Dedifferentiated amniotic fluid mesenchymal stem cell (primary cell): Measurements from ENCODE around the gene IPO9.

Experiments used
- DNase-seq: peaks from one replicate; pipeline ENCODE4 v3.0.0-alpha.2; 2016; ENCODE audit errors: extremely low spot score

The IPO9 gene

DNA sequence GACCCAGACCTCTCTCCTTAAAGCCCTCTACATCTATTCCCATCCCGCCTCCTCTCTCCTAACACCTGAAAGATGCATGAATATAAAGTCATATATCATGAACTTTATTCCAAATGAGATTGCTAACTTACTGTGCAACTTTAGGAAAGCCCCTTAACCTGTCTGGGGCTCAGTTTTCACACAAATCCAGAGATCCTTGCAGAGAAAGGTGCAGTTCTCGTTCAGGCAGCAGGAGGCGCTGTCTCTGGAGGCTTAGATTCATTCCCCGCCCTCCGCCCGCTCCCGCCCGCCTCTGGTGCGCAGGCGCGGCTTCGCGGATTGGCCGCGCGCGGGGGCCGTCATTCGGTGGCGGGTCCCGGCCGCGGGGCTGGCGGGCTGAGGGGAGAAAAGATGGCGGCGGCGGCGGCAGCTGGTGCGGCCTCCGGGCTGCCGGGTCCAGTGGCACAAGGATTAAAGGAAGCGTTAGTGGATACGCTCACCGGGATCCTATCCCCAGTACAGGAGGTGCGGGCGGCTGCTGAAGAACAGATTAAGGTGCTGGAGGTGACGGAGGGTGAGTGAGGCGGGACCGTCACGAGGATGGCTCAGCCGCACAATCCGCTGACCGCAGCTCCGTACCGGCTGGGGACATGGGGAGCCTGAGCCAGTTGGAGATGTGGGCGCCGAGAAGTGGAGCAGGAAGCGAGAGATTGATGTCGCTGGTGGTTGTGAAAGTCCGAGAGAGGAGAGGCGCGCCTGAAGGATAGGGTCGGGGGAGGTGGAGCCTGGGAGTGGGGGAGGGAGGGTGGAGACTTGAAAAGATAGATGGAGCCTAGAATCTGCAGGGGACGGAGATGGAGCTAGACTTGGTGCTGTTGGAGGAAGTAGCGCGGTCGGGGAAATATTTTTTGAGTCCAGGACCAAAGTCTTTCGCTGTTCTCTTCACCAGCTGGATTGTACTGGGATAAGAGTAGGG lies at the start of gene IPO9:
Gene IPO9 (plus strand): TSS at position 338 of the 955 bp plus-strand sequence. CDS start 53 bp downstream, at position 391.
- DNase-seq = peak; percentile 93

DNA sequence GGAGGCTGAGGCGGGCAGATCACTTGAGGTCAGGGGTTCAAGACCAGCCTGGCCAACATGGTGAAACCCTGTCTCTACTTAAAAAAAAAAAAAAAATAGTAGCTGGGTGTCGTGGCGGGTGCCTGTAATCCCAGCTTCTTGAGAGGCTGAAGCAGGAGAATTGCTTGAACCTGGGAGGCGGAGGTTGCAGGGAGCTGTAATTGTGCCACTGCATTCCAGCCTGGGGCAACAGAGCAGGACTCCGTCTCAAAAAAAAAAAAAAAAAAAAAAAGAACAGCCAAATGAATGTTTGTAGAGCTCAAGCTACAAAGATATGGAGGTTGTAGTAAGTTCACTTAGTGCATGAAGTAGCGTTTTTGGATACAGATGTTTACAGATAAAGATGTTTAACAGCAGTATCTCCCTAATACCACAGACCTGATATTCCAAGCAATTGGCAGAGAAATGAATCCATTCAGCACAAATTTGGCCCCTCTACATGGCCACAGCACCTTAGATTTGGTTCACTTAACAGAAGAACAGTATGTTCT lies 49.5 kb upstream of the IPO9 start:
- no peak for DNase-seq

- no peak for DNase-seq
These were observed 48.0 kb upstream of the IPO9 start for GRCh38 chr1:201780952-201781351.

DNA sequence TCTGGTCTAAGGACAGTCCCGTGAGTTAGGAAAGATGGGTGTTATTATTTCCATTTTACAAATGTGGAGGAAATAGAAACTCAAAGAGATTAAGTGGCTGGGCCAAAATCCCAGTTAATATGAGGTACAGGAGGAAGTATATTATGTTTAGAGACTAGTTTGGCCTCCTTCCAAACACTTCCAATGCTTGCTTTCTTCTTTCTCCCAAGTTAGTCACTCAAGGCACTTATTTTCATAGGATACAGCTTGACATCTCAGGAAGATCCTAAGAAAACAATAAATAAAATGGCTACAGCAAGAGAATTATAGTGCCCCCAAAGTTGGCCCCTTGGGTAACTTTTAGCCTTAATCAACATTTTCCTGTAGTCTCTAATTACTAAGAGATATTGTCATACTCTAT lies 47.5 kb upstream of the IPO9 start:
- DNase-seq = no peak

DNA sequence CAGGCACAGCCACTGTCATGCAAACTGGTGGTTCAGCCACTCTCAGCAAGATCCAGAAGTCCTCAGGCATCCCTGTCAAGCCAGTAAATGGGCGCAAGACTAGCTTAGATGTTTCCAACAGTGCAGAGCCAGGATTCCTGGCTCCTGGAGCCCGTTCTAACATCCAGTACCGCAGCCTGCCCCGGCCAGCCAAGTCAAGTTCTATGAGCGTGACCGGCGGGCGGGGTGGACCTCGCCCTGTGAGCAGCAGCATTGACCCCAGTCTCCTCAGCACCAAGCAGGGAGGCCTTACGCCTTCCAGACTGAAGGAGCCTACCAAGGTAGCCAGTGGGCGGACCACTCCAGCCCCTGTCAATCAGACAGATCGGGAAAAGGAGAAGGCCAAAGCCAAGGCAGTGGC lies 46.6 kb upstream of the IPO9 start:
- no peak for DNase-seq

DNA sequence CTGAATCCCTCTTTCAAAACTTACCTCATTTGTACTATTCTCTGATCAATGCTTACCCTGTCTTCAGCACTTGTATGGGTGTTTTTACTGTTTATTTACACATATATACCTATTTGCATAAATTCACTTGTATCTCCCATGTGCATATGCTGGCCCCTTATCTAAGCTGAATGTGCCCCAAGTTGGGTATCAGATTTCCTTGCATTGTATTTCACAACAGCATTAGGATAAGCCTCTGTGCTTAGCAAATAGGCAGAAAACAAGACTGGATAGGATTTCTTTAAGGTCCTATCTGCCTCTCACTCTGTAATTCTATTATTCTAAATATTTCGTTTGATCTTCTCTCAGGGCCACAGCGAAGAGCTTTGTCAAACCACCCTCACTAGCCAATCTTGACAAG lies 45.9 kb upstream of the IPO9 start:
- DNase-seq = peak; percentile 42

GRCh38 chr1:201783572-201783971 lies 45.4 kb upstream of the IPO9 start:
- DNase-seq = no peak

GRCh38 chr1:201785291-201785690 lies 43.7 kb upstream of the IPO9 start:
- no peak for DNase-seq

GRCh38 chr1:201786824-201787223 lies 42.1 kb upstream of the IPO9 start:
- DNase-seq = no peak

GRCh38 chr1:201788296-201788695 lies 40.7 kb upstream of the IPO9 start:
- no peak for DNase-seq

DNA sequence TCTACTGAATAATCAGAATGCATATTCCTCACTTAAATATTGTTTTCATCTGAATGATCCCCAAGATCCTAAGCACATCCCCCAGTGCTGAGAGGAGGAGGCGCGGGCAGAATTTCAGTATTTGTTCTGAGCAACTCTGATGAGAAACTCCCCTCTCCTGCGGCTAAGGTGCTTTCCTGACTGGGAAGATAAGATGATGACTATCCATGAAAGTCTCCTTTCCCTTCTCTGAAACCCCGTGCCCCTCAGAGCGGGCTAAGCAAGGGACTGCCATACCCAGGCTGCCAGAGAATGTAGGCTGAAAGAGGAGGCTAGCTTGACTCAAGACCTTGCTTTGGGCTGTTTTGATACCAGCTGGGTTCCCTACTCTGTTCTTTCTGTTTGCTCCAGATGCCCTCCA lies 39.7 kb upstream of the IPO9 start:
- no peak for DNase-seq

DNA sequence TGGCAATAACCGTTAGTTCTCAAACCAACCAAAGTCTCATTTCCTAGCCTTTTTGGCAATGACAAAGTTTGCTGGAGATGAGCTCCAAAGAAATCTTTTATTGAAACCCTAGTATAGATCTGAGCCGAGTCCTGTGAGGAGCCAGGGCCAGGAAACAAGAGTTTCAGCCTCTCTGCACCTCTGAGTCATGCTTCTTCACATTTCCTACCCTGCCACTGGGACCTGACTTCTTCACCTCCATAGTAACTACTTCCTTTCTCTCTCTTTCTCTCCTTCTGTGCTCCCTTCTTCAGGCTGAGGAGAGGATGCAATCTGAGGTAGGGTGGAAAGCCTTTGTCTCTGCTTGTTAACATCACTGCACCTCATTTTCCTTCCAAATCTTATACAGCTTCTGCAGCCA lies 38.7 kb upstream of the IPO9 start:
- no peak for DNase-seq

GRCh38 chr1:201791051-201791778 lies 37.7 kb upstream of the IPO9 start:
- DNase-seq = no peak

- DNase-seq = no peak
These were observed 37.2 kb upstream of the IPO9 start for GRCh38 chr1:201791779-201792173.

DNA sequence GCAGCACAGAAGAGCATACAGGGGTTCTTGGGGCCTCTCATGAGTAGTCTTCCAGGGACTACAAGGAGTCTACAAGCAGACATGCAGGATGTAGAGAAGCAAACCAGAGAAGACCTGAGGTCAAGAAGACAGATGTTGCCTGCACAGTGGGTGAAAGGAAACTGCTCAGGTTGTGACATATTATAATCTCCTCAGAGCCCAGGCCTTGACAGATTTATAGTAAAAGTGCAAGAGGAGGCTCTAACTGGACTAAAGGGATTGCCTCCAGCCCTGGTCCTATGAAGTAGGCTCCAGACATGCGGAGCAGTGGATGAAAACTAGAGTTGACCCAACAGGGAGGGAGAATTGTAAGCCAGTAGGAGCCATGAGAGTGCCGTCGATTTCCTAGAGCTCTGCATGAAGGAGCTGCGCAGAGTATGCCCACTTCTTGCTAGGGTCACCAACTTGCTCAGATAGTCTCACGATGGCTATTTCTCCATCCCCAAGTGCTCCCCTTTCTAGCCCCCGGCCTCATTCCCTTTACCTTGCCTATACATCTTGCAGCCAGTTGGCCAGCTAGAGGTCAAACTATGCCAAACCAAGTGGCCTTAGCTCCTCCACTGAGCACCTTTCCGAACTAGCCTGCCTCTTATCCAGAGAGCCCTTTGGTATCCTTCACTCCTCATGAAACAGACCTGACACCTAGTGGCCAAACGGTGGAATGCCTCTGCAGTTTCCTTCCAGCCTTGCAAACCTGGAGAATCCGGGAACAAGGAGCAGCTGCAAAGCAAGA lies 36.2 kb upstream of the IPO9 start:
- DNase-seq = peak; percentile 88

- DNase-seq = no peak
These were observed 35.5 kb upstream of the IPO9 start for GRCh38 chr1:201793306-201793925.

GRCh38 chr1:201795066-201795465 lies 33.9 kb upstream of the IPO9 start:
- no peak for DNase-seq

DNA sequence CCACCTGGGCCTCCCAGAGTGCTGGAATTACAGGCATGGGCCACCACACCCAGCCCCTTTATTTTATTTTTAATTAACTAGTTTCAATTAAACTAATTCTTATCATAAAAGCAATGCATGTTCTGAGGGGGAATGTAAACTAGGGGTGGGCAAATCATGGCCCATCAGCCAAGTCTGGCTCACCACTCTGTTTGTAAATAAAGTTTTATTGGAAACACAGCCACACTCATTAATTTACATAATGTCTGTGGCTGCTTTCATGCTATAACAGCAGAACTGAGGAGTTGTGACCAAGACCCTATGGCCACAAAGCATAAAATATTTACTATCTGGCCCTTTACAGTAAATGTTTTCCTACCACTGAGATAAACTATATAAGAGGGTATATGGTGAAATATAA lies 28.7 kb upstream of the IPO9 start:
- no peak for DNase-seq

GRCh38 chr1:201806801-201807200 lies 22.2 kb upstream of the IPO9 start:
- DNase-seq = no peak

DNA sequence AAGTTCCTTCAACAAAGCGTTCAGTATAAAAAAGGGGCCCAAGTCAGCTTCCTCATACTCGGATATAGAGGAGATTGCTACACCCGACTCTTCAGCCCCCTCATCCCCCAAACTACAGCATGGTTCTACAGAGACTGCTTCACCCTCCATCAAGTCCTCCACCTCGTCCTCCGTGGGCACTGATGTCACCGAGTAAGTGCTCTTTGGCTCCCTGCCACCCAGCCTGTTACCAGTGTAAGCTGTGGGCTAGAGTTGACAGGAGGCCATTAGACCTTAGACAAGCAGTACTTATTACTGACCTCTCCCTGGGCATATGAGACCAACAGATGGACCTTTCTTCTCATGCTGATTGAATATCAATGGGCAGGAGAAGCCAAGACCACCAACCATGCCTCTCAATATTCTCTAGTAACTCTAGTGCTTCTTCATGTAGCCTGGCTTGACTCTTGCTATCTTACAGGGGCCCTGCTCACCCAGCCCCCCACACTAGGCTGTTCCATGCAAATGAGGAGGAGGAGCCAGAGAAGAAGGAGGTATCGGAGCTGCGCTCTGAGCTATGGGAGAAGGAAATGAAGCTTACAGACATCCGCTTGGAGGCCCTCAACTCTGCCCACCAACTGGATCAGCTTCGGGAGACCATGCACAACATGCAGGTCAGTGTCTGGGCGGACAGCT lies 20.9 kb upstream of the IPO9 start:
- DNase-seq = no peak

- no peak for DNase-seq
These were observed 20.3 kb upstream of the IPO9 start for GRCh38 chr1:201808633-201808990.
